Measurements from ENCODE around the gene KCNJ10. TPM values are rescaled to one million over a fixed set of nuclear protein-coding genes. Genes with fewer than 3 reads are reported as not detected.

Gene KCNJ10
- total RNA-seq, 1 donor from 2014 or later: not detected

DNA sequence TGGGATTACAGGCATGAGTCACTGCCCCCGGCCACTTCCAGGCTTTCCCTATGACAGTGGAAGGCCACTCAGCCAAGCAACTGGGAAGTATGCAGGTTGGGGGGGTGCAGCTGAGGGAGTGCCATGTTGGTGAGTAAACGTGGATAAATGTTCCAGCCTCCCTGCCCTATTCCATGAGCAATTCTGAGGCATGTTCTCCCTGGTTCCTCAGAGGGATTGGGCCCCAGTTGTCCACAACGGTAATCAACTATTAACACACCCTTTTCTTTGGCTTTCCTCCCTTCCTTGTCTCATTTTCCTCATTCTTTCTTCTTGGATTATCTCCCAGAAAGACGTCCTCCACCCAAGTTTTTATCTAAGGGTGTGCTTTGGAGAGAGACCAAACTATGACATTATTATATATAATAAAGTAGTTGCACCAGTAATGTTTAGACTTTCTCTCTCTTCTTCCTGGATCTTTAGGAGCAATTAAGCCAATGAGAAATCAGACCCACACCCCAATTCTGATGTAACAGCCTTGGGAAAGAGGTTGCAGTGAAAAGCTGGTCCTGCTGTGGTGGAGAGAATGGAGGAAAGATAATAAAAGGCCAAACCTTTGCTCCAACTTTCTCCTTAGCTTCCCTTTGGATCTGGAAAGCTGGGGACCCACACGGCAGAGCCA, 109.1 kb downstream of the KCNJ10 start:
- intact Hi-C loops (cut with DNase I): no loop called here
- DNase-seq (ENCODE audit: missing footprints): no peak
- ATAC-seq: peak; percentile 90

DNA sequence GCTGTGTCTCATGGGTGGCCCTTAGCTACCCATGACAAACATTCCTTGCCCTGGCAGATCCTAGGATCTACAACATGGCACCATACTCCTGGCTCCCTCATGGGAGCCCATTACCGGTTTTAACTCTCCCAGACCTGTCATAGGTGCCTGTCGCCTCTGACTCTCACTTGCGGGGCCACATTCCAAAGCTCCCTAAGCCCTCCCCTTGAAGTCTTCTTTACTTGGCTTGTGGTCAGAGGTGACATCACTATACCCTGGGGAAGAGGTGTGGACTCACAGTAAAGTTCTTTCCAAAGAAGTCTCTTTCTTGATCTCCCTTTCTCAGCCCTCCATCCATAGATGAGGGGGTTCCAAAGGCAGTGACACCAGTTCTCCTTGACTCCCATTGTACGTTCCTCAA, 110.5 kb downstream of the KCNJ10 start:
- ATAC-seq (peak; percentile 11), DNase-seq (ENCODE audit: missing footprints) (no peak)
- intact Hi-C loops (cut with DNase I): no loop called here

DNA sequence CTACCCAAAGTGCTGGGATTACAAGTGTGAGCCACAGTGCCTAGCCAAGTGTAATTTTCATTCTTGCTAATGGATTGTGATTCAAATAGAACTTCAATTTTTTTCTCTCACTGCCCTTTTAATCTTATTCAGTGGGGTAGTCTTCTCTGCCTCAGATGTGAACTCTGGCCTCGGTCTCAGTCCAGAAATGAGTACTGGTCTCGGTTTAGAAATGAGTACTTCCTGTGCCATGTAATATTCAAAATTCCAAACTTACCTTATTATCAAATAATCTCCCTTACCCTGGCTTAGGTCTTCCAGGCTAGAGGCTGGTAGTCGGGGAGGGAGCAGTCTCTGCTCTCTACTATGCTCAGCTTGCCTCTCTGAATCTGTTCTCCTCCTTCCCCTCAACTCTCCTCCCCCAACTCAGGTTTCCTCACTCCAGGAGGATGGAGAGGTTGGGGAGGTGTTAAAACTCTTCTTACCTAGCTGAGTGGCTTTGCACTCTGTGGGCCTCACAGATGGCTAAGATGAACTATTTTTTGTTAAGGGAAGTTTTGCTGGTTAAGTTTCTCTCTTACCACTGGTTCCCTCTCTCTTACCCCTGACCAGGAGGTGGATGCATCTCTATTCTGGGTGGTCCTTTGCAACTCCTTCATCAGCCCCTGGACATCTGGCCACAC, 111.1 kb downstream of the KCNJ10 start:
- ATAC-seq (no peak), DNase-seq (ENCODE audit: missing footprints) (no peak)
- intact Hi-C loops (cut with DNase I): no loop called here

DNA sequence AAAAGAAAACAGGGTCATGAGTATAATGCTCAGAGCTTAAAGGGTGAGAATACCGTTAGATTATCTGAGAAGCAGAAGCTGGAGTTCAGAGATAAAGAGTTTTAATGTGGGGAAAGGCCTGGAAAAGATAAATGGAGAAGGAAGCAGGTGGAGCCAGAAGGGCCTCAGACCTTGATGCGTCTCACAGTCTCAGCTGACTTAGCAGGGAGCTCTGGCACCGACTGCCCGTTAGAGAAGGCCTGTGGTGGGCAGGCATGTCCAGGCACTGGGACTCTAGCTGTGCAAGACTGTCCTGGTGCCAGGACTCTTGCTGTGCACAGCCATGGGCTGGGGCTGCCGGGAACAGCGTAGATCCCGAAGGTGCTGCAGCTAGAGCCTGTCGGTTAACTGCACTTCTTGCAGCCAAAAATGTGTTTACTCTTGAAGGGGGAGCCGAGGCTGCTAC, 112.1 kb downstream of the KCNJ10 start:
- DNase-seq (ENCODE audit: missing footprints) (no peak), ATAC-seq (no peak)
- intact Hi-C loops (cut with DNase I): no loop called here

DNA sequence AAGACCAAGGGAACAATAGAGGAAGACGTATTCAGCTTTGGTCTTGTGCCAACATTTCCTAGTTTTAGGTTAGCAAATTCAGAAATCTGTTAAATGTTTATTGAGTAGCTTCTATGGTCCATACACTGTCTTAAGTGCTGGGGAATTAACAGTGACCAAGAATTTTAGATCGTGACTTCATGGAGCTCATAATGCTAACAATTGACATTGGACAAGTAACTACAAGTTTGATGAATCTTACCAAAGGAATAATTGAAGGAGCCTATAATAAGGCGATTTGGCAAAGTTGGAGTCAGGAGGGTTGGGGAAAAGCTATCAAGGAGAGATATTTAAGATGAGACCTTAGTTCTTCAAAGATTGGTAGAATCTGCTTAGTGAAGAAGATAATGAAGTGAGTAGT, 114.5 kb downstream of the KCNJ10 start:
- no peak for DNase-seq (ENCODE audit: missing footprints)
- no peak for ATAC-seq
- intact Hi-C loops (cut with DNase I): no loop called here

- no peak for ATAC-seq
- intact Hi-C loops (cut with DNase I): no loop called here
- DNase-seq (ENCODE audit: missing footprints): no peak
Observed at GRCh38 chr1:159953536-159954515, 116.1 kb downstream of the KCNJ10 start, which contains the start of gene SLAMF9. Gene SLAMF9, minus strand, starts transcription at chr1:159954237. Its CDS starts 100 bp downstream, at chr1:159954137.

GRCh38 chr1:159952932-159953331, 117.0 kb downstream of the KCNJ10 start:
- intact Hi-C loops (cut with DNase I): no loop called here
- DNase-seq (ENCODE audit: missing footprints) (no peak), ATAC-seq (no peak)

DNA sequence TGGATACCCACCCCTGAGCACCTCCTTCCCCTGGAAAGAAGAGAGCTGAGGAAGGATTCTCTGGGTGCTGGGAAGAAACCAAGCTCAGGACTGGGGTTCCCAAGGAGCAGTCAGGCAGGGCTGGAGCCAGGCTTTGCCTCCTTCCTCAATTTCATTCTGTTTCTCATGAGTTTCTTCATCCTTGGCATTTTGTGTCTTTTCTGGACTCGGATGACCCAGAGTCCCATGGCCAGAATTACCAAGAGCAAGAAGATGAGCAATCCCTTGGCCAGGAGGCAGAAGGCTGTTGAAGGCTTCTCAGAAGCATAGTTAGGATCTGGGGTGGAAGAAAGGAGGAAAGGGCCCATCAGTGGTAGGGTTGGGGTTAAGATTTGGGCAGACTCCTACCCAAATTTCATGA, 118.4 kb downstream of the KCNJ10 start:
- intact Hi-C loops (cut with DNase I): no loop called here
- ATAC-seq (no peak), DNase-seq (ENCODE audit: missing footprints) (no peak)

- DNase-seq (ENCODE audit: missing footprints) (no peak), ATAC-seq (no peak)
- intact Hi-C loops (cut with DNase I): no loop called here
Observed at GRCh38 chr1:159951016-159951415, 118.9 kb downstream of the KCNJ10 start.

GRCh38 chr1:159949981-159950381, 120.0 kb downstream of the KCNJ10 start:
- DNase-seq (ENCODE audit: missing footprints): no peak
- intact Hi-C loops (cut with DNase I): no loop called here
- no peak for ATAC-seq

- no peak for DNase-seq (ENCODE audit: missing footprints)
- intact Hi-C loops (cut with DNase I): no loop called here
- ATAC-seq: no peak
Observed at GRCh38 chr1:159949123-159949522, 120.8 kb downstream of the KCNJ10 start.

Other genes starting within 250 kb of the KCNJ10 start
- gene SLAMF8, start 243.3 kb downstream of the KCNJ10 start, total RNA-seq: 1.6 TPM
- gene VSIG8, start 207.5 kb downstream of the KCNJ10 start, total RNA-seq: not detected
- gene CFAP45, start 170.0 kb downstream of the KCNJ10 start, total RNA-seq: 1.0 TPM
- 143 TPM for gene TAGLN2, start 144.7 kb downstream of the KCNJ10 start, total RNA-seq
- gene IGSF9, start 124.5 kb downstream of the KCNJ10 start, total RNA-seq: 0.30 TPM
- gene SLAMF9, start 115.9 kb downstream of the KCNJ10 start, total RNA-seq: not detected
- gene PIGM, start 38.2 kb downstream of the KCNJ10 start, total RNA-seq: 2.4 TPM
- not detected for gene KCNJ9, start 11.4 kb upstream of the KCNJ10 start, total RNA-seq
- gene IGSF8, start 28.5 kb upstream of the KCNJ10 start, total RNA-seq: 21.9 TPM
- gene ATP1A2, start 45.6 kb upstream of the KCNJ10 start, total RNA-seq: 209 TPM
- not detected for gene ATP1A4, start 81.4 kb upstream of the KCNJ10 start, total RNA-seq
- gene CASQ1, start 120.4 kb upstream of the KCNJ10 start, total RNA-seq: 27.0 TPM
- gene PEA15, start 135.2 kb upstream of the KCNJ10 start, total RNA-seq: 283 TPM
- gene DCAF8, start 192.4 kb upstream of the KCNJ10 start, total RNA-seq: 142 TPM
- 102 TPM for gene PEX19, start 215.0 kb upstream of the KCNJ10 start, total RNA-seq

Data from Right ventricle myocardium inferior (tissue), 1 donor.